Lower lobe of right lung (tissue), 2 donors: ENCODE measurements around the gene SLC10A3. TPM values are rescaled to one million over a fixed set of nuclear protein-coding genes. Genes with fewer than 3 reads are reported as not detected.

ENCODE experiments used
- ATAC-seq, 2 donors: fragments of 200-7000 bp; cut with Tn5 transposase; one replicate each; pipeline ENCODE4 v1.9.1; 2020 to 2022; ENCODE audit warnings: mild to moderate bottlenecking in 2 of 2, moderate library complexity in 2 of 2
- DNase-seq: peaks from one replicate; pipeline ENCODE4 v3.0.0-alpha.2; 2020
- H3K27ac ChIP-seq: fragments of 200-600 bp; one replicate; pipeline ENCODE4 v1.8.0; 2022
- H3K27me3 ChIP-seq: fragments of 200-600 bp; one replicate; pipeline ENCODE4 v1.8.0; 2022; ENCODE audit warnings: low read depth
- H3K36me3 ChIP-seq: fragments of 200-600 bp; one replicate; pipeline ENCODE4 v1.8.0; 2022; ENCODE audit warnings: mild to moderate bottlenecking
- H3K4me1 ChIP-seq: fragments of 200-600 bp; one replicate; pipeline ENCODE4 v1.8.0; 2022
- H3K4me3 ChIP-seq: fragments of 200-600 bp; one replicate; pipeline ENCODE4 v1.8.0; 2022; ENCODE audit warnings: mild to moderate bottlenecking
- H3K9me3 ChIP-seq: fragments of 200-600 bp; one replicate; pipeline ENCODE4 v1.8.0; 2022
- CTCF ChIP-seq: fragments of 200-600 bp; IDR thresholded peaks from one replicate; pipeline ENCODE4 v1.8.0; 2022; ENCODE audit warnings: antibody characterized with exemption, mild to moderate bottlenecking
- intact Hi-C: fragments of 100-400 bp; cut with DNase I; formaldehyde crosslinking; loops from one replicate; pipeline ENCODE4 v1.11.0; 2022
- total RNA-seq: library from RNA; stranded (reverse); fragmentation: NEBNext Ultra II Directional; extraction: Animal tissue kit (Norgen Biotek cat#: 25700); gene quantifications from one replicate; pipeline ENCODE4 v1.2.1, GENCODE V29; 2021
- donor health status: DM: no; HTN: yes; CAD: no; lungs with severe emphysema.

Gene SLC10A3
- total RNA-seq, 1 donor from 2014 or later = 20.2 TPM

- no peak for TF ChIP-seq CTCF
- H3K27ac ChIP-seq = no peak overlapping the region
- H3K4me3 ChIP-seq = no peak overlapping the region
- no peaks in the 10 kb centered on the region for H3K36me3 ChIP-seq
- intact Hi-C loops = no loop called here
- H3K9me3 ChIP-seq = no peaks in the 10 kb centered on the region
- DNase-seq = no peak
- ATAC-seq = no peak
- H3K27me3 ChIP-seq = no peaks in the 10 kb centered on the region
- H3K4me1 ChIP-seq = peaks cover 13% of the 10 kb centered on the region
Measured at GRCh38 chrX:154519389-154519788, 29.0 kb upstream of the SLC10A3 start.

- H3K27me3 ChIP-seq = no peaks in the 10 kb centered on the region
- no peak for TF ChIP-seq CTCF
- peaks cover 13% of the 10 kb centered on the region for H3K4me1 ChIP-seq
- H3K36me3 ChIP-seq = no peaks in the 10 kb centered on the region
- H3K4me3 ChIP-seq = peak overlapping the region; percentile 67
- ATAC-seq (peak in 1 of 2 donors; percentile 1), DNase-seq (no peak)
- H3K9me3 ChIP-seq = no peaks in the 10 kb centered on the region
- intact Hi-C loops = no loop called here
- peak overlapping the region; percentile 90 for H3K27ac ChIP-seq
Measured at GRCh38 chrX:154517101-154517781, 26.8 kb upstream of the SLC10A3 start.

- TF ChIP-seq CTCF = no peak
- no peaks in the 10 kb centered on the region for H3K9me3 ChIP-seq
- H3K27me3 ChIP-seq = no peaks in the 10 kb centered on the region
- intact Hi-C loops = no loop called here
- no peaks in the 10 kb centered on the region for H3K36me3 ChIP-seq
- peak overlapping the region; percentile 90 for H3K27ac ChIP-seq
- peak; percentile 37 to 46 for ATAC-seq
- peak overlapping the region; percentile 67 for H3K4me3 ChIP-seq
- no peak for DNase-seq
- peaks cover 13% of the 10 kb centered on the region for H3K4me1 ChIP-seq
Measured at GRCh38 chrX:154516656-154517100, 26.2 kb upstream of the SLC10A3 start.

GRCh38 chrX:154515966-154516655 lies 25.7 kb upstream of the SLC10A3 start, which contains the start of gene FAM3A:
Gene FAM3A, minus strand, starts transcription at chrX:154516232. Its CDS starts 460 bp downstream, at chrX:154515772.
- Histone ChIP-seq H3K27ac (peak within 1 kb of the TSS; percentile 90), H3K4me3 (peak within 1 kb of the TSS; percentile 67), H3K36me3 (no peaks in the 10 kb centered on the region), H3K9me3 (no peaks in the 10 kb centered on the region), H3K4me1 (peaks cover 13% of the 10 kb centered on the region), H3K27me3 (no peaks in the 10 kb centered on the region)
- peak; percentile 96 to 98 for ATAC-seq
- intact Hi-C loops = no loop called here
- DNase-seq = peak; percentile 93
- no peak for TF ChIP-seq CTCF

- DNase-seq (peak; percentile 55), ATAC-seq (peak; percentile 9 to 26)
Measured at GRCh38 chrX:154515090-154515965, 24.9 kb upstream of the SLC10A3 start.

More at GRCh38 chrX:154515090-154515965, 24.9 kb upstream of the SLC10A3 start:
- Histone ChIP-seq H3K27me3 (no peaks in the 10 kb centered on the region), H3K36me3 (no peaks in the 10 kb centered on the region), H3K9me3 (no peaks in the 10 kb centered on the region), H3K27ac (peak overlapping the region; percentile 90), H3K4me1 (peaks cover 13% of the 10 kb centered on the region), H3K4me3 (peak overlapping the region; percentile 67)
- intact Hi-C loops = no loop called here
- TF ChIP-seq CTCF = no peak
